Loucy (cell line): ENCODE data around the gene FAT1.

Experiments used
- EZH2phosphoT487 ChIP-seq: fragments of 200-600 bp; IDR thresholded peaks from 2 replicates; pipeline ENCODE4 v1.6.1; 2018; ENCODE audit warnings: antibody characterized with exemption, mild to moderate bottlenecking, moderate library complexity, borderline replicate concordance
- TF ChIP-seq, protein P1 (sequence below): fragments of 200-600 bp; sonication (generic); conservative IDR thresholded peaks from 2 replicates; pipeline ENCODE4 v1.5.1; 2014; ENCODE audit warnings: mild to moderate bottlenecking, antibody characterized with exemption, low read length

DNA sequence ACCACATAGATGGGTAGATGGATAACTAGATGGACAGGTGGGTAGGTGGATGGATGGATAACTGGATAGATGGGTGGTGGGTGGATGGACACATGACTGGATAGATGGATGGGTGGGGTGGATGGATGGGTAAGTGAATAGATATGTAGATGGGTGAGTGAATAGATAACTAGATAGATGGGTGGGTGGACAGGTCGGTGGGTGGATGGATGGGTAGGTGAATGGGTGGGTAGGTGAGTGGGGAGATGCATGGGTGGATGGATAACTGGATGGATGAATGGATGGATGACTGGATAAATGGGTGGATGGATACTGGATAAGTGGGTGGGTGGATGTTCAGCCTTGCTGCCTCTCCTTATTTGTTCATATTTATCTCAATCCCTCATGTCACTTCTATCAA is 116.2 kb downstream of the FAT1 start:
- TF ChIP-seq, protein P1, sequence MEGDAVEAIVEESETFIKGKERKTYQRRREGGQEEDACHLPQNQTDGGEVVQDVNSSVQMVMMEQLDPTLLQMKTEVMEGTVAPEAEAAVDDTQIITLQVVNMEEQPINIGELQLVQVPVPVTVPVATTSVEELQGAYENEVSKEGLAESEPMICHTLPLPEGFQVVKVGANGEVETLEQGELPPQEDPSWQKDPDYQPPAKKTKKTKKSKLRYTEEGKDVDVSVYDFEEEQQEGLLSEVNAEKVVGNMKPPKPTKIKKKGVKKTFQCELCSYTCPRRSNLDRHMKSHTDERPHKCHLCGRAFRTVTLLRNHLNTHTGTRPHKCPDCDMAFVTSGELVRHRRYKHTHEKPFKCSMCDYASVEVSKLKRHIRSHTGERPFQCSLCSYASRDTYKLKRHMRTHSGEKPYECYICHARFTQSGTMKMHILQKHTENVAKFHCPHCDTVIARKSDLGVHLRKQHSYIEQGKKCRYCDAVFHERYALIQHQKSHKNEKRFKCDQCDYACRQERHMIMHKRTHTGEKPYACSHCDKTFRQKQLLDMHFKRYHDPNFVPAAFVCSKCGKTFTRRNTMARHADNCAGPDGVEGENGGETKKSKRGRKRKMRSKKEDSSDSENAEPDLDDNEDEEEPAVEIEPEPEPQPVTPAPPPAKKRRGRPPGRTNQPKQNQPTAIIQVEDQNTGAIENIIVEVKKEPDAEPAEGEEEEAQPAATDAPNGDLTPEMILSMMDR = no peak
- no peak for TF ChIP-seq EZH2phosphoT487
